CD4-positive, alpha-beta T cell treated with Interleukin-4 for 1 hour (primary cell): Measurements from ENCODE around the gene TRHDE.

ENCODE experiments used
- DNase-seq, 2 donors: peaks; one replicate each; pipeline ENCODE4 v3.0.0-alpha.2; 2020 to 2022

Gene TRHDE

GRCh38 chr12:72272091-72272661, at the start of gene TRHDE:
Gene TRHDE, plus strand, starts transcription at chr12:72272370. Its CDS starts 274 bp downstream, at chr12:72272644.
- no peak for DNase-seq

GRCh38 chr12:72226510-72226909, 45.7 kb upstream of the TRHDE start:
- no peak for DNase-seq

GRCh38 chr12:72228424-72228823, 43.7 kb upstream of the TRHDE start:
- DNase-seq = no peak

- no peak for DNase-seq
Measured at GRCh38 chr12:72230589-72230988, 41.6 kb upstream of the TRHDE start.

GRCh38 chr12:72234886-72235285, 37.3 kb upstream of the TRHDE start:
- DNase-seq = no peak

- DNase-seq = no peak
Measured at GRCh38 chr12:72236071-72236705, 36.0 kb upstream of the TRHDE start.

DNA sequence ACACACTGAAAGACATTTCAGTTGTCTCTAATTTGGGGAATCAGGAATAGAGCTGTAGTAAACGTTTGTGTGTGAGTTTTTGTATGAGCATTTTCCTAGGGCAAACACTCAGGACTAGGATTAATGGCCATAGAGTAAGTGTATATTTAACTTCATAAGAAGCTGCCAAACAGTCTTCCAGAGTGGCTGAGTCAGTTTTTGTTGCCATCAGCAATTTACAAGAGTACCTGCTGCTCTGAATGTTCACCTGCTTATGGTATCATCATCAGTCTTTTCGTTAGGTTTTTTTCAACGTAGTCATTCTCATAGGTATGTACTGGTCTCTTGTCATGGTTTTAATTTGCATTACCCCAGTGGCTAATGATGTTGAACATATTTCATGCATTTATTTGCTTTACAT, 30.6 kb upstream of the TRHDE start:
- DNase-seq = no peak

DNA sequence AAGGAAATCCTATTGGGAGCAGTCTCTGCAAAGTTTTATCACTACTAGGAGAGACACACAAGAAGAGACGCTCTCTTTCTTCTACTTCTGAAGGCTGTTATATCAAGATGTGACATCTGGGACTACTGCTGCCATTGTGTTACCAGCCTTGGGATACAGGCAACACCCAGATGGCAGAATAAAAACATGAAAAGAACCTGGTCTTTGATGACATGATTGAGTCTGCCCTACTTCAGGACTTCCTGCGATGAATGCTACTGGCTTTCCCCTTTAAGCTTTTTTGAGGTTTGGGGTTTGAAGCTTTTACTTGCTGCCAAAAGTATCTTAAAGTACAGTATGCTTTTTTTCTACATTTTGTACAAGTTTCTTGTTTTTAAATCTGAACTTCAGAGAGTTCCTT, 29.2 kb upstream of the TRHDE start:
- DNase-seq = no peak

GRCh38 chr12:72246370-72246769, 25.8 kb upstream of the TRHDE start:
- no peak for DNase-seq

DNA sequence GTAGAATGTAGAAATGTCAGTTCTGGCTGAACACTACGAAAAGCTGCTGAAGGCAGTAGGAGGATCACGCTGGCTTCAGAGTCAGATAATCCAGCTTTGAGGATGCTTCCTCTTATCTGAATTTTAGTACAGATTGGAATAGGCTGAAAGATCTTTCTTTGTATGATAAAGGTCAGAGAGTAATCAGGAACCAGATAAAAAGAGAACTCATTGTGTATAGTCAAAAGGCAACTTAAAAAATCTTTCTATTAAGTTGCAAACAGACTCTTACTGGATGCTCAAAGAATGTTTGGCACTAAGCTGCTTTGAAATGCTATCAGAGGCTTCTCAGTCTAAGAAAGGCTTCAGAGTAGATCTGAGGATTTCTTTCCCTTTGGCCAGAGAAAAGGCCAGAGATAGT, 21.8 kb upstream of the TRHDE start:
- no peak for DNase-seq

- DNase-seq = no peak
Measured at GRCh38 chr12:72256725-72257124, 15.4 kb upstream of the TRHDE start.

- DNase-seq = no peak
Measured at GRCh38 chr12:72261885-72262284, 10.3 kb upstream of the TRHDE start.

GRCh38 chr12:72264548-72265175, 7.5 kb upstream of the TRHDE start:
- DNase-seq = no peak

DNA sequence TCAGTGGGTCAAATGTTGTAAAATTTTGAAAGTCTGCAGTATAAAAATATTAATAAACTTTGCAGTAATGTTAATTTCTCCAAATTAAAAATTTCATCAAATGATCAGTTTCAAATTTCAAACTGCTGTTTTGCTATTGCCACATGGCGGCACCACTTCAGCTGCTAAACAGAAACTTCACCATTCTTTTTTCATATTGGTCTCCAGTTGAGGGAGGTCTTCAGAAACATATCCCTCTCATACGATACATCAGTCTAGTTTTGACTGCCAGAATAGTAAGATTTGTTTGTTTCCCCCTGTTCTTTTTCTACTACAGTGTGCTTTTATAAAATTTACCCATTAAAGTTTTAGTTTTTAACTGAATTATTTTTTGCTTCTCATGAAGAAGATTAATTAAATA, 4.2 kb upstream of the TRHDE start:
- DNase-seq = no peak

DNA sequence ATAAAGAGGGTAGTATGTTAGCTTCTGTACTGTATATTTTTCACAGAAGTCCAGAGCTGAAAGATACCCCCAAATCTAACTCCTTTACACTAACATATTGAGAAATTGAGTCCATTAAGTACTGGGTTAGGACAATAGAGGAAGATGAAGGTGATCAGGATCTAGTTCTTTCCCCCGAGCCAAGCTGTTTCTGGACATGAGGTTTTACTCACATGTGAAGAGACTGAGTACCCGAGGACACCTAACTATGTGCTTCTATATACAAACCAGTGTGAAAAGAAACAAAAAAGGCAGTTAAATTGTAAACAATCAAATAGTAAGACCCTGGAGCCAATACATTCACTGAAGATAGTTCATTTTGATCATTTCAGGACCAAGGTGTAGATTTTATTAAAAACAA, 3.8 kb upstream of the TRHDE start:
- DNase-seq = no peak

DNA sequence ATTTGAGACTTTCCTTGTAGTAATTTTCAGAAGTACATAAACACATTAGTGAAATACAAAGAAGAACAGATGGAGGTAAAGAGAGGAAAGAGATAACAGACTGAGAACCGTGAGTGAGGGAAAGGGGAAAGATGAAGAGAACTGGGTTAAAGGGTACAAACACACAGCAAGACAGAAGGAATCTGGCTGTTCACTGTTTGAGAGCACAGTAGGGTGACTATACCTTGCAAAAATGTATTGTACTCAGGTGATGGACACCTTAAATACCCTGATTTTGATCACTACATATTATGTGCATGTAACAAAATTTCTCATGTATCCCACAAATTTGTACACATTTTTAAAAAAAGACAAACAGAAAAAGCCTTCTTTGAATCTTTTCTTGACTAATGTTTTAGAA, 2.7 kb upstream of the TRHDE start:
- no peak for DNase-seq

DNA sequence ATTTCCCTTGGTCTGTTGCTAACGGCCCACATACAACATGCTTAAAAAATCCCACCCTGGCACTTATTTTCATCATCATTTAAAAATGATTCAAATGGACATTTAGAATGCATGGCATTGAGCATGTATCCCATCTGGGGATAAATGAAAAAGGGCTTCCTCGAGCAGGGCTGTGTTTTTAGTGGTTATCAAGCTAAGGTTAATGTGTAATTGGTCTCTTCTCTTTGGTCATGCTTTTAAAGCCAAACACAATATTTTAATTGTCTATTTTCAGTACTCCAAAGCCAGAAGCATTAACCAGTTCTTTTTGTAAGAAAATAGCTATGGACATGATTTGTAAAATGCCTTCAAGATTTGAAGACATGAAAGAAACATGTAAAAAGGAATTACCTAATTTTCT, 1.9 kb upstream of the TRHDE start:
- no peak for DNase-seq

GRCh38 chr12:72270961-72271360, 1.2 kb upstream of the TRHDE start:
- DNase-seq = no peak

- no peak for DNase-seq
Measured at GRCh38 chr12:72271451-72272090, 599 bp upstream of the TRHDE start.

DNA sequence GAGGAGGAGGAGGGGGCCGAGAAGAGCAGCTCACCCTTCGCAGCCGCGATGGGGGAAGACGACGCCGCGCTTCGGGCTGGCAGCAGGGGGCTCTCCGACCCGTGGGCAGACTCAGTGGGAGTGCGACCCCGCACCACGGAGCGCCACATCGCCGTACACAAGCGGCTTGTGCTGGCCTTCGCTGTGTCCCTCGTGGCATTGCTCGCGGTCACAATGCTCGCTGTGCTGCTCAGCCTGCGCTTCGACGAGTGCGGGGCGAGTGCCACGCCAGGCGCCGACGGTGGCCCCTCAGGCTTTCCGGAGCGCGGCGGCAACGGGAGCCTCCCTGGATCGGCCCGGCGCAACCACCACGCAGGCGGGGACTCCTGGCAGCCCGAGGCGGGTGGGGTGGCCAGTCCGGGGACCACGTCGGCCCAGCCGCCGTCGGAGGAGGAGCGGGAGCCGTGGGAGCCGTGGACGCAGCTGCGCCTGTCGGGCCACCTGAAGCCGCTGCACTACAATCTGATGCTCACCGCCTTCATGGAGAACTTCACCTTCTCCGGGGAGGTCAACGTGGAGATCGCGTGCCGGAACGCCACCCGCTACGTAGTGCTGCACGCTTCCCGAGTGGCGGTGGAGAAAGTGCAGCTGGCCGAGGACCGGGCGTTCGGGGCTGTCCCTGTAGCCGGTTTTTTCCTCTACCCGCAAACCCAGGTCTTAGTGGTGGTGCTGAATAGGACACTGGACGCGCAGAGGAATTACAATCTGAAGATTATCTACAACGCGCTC, 745 bp downstream of the TRHDE start:
- no peak for DNase-seq

GRCh38 chr12:72273499-72273837, 1.3 kb downstream of the TRHDE start:
- no peak for DNase-seq

- no peak for DNase-seq
Measured at GRCh38 chr12:72273851-72274351, 1.7 kb downstream of the TRHDE start.

- DNase-seq = no peak
Measured at GRCh38 chr12:72274931-72275330, 2.8 kb downstream of the TRHDE start.
